ENCODE results near the gene RPUSD1.
"Not testable (repeated sequence)": the region's sequence is repeated elsewhere in the genome, so short reads cannot be mapped to it uniquely, and the experiment has no call there.

GRCh38 chr16:820044-820408 is 31.8 kb upstream of the RPUSD1 start:
- TF ChIP-seq CTCF, POLR2A (IDR thresholded peaks at IDR 0.05): not testable (repeated sequence)

All from heart left ventricle (tissue), 13 donors.